Astrocyte (in vitro differentiated cells and primary cell): ENCODE measurements around the gene CAMK1G. TPM values are rescaled to one million over a fixed set of nuclear protein-coding genes. Genes with fewer than 3 reads are reported as not detected.

Experiments used
- DNase-seq: peaks from one replicate; pipeline ENCODE4 v3.0.0-alpha.2; 2010; ENCODE audit warnings: low read depth
- FAIRE-seq: peaks from 2 replicates; lab custom pipeline; 2011; peaks lifted over from hg19 to GRCh38; lab: Jason Lieb, UNC
- H2AFZ ChIP-seq: 2 replicates; pipeline ENCODE4 v1.6.0; 2012; ENCODE audit warnings: low read depth, low read length, inconsistent platforms
- H3K27ac ChIP-seq: 2 replicates; pipeline ENCODE4 v1.5.1; 2011; ENCODE audit warnings: low read depth, low read length, inconsistent platforms
- H3K27me3 ChIP-seq: 2 replicates; pipeline ENCODE4 v1.6.0; 2011; ENCODE audit warnings: low read length, inconsistent platforms; ENCODE audit not compliant: insufficient read depth
- H3K36me3 ChIP-seq: 2 replicates; pipeline ENCODE4 v1.5.1; 2011; ENCODE audit warnings: low read length, inconsistent platforms; ENCODE audit not compliant: insufficient read depth
- H3K4me1 ChIP-seq: 2 replicates; pipeline ENCODE4 v1.5.1; 2011; ENCODE audit warnings: low read length, inconsistent platforms; ENCODE audit not compliant: insufficient read depth
- H3K4me2 ChIP-seq: 2 replicates; pipeline ENCODE4 v1.6.0; 2012; ENCODE audit warnings: low read length, inconsistent platforms
- H3K4me3 ChIP-seq: 2 replicates; pipeline ENCODE4 v1.5.1; 2011; ENCODE audit warnings: low read depth, mild to moderate bottlenecking, low read length, inconsistent platforms; ENCODE audit not compliant: insufficient read depth
- H3K79me2 ChIP-seq: 2 replicates; pipeline ENCODE4 v1.6.0; 2012; ENCODE audit warnings: mild to moderate bottlenecking, low read length, inconsistent platforms; ENCODE audit not compliant: insufficient read depth
- H3K9ac ChIP-seq: 2 replicates; pipeline ENCODE4 v1.6.0; 2012; ENCODE audit warnings: mild to moderate bottlenecking, low read length, inconsistent platforms
- H3K9me3 ChIP-seq: 2 replicates; pipeline ENCODE4 v1.5.1; 2012; ENCODE audit warnings: low read depth, mild to moderate bottlenecking, low read length, inconsistent platforms; ENCODE audit not compliant: insufficient read depth
- H4K20me1 ChIP-seq: 2 replicates; pipeline ENCODE4 v1.6.0; 2012; ENCODE audit warnings: low read length, inconsistent platforms; ENCODE audit not compliant: insufficient read depth
- H3K27ac Mint-ChIP-seq: one replicate; pipeline ENCODE4 v1.8.0; 2021; ENCODE audit warnings: mild to moderate bottlenecking, mixed read lengths; ENCODE audit not compliant: unreplicated experiment
- H3K27me3 Mint-ChIP-seq: one replicate; pipeline ENCODE4 v1.8.0; 2021; ENCODE audit warnings: low read depth, mixed read lengths; ENCODE audit not compliant: unreplicated experiment
- H3K36me3 Mint-ChIP-seq: one replicate; pipeline ENCODE4 v1.8.0; 2021; ENCODE audit warnings: low read depth, mixed read lengths; ENCODE audit not compliant: unreplicated experiment
- H3K4me1 Mint-ChIP-seq: one replicate; pipeline ENCODE4 v1.8.0; 2021; ENCODE audit warnings: low read depth, mixed read lengths; ENCODE audit not compliant: unreplicated experiment
- H3K4me3 Mint-ChIP-seq: one replicate; pipeline ENCODE4 v1.8.0; 2021; ENCODE audit warnings: mild to moderate bottlenecking, moderate library complexity, mixed read lengths; ENCODE audit not compliant: unreplicated experiment
- H3K9me3 Mint-ChIP-seq: one replicate; pipeline ENCODE4 v1.8.0; 2021; ENCODE audit warnings: mild to moderate bottlenecking, mixed read lengths; ENCODE audit not compliant: unreplicated experiment
- EZH2 ChIP-seq: IDR thresholded peaks from 2 replicates; pipeline ENCODE4 v1.6.1; 2012; ENCODE audit warnings: mild to moderate bottlenecking, low read length, inconsistent platforms; ENCODE audit not compliant: insufficient read depth
- total RNA-seq: library from RNA; stranded (reverse); gene quantifications from 2 replicates; pipeline ENCODE4 v1.2.1, GENCODE V29; 2021
- TF ChIP-seq, protein P1 (sequence below): IDR thresholded peaks from 2 replicates; pipeline ENCODE4 v1.5.1; 2011; ENCODE audit warnings: low read depth, mild to moderate bottlenecking, inconsistent platforms, low read length, moderate library complexity; ENCODE audit not compliant: insufficient read depth

CAMK1G gene
- total RNA-seq, 1 donor from 2014 or later: 0.45 TPM

DNA sequence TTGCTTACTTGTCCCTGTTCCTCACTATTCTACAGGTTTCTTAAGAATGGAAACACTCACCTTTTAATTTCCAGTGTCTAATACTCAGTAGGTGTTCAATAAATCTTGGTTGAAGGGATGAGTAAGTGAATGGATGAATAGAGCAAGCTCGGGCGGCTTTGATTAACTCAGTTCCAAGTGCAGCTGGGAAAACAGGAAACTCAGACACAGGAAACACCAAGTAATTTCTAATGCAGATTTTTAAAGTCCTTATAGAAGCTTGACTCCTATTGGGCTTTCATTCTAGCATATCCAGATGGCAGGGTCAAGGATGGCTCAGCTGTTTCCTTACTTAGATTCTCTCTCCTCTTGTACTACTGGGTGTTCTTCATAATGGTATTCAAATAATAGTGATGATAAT, 14.0 kb downstream of the CAMK1G start:
- peaks cover 33% of the 10 kb centered on the region for H3K27me3 Mint-ChIP-seq
- Histone ChIP-seq H4K20me1 (no peaks in the 10 kb centered on the region), H3K36me3 (no peaks in the 10 kb centered on the region), H3K4me2 (no peak overlapping the region), H3K27me3 (no peaks in the 10 kb centered on the region), H3K79me2 (no peaks in the 10 kb centered on the region), H3K4me1 (no peaks in the 10 kb centered on the region), H3K9ac (no peak overlapping the region), H2AFZ (no peak overlapping the region), H3K27ac (no peak overlapping the region), H3K4me3 (no peak overlapping the region), H3K9me3 (no peaks in the 10 kb centered on the region)
- no peak for DNase-seq
- TF ChIP-seq, protein P1, sequence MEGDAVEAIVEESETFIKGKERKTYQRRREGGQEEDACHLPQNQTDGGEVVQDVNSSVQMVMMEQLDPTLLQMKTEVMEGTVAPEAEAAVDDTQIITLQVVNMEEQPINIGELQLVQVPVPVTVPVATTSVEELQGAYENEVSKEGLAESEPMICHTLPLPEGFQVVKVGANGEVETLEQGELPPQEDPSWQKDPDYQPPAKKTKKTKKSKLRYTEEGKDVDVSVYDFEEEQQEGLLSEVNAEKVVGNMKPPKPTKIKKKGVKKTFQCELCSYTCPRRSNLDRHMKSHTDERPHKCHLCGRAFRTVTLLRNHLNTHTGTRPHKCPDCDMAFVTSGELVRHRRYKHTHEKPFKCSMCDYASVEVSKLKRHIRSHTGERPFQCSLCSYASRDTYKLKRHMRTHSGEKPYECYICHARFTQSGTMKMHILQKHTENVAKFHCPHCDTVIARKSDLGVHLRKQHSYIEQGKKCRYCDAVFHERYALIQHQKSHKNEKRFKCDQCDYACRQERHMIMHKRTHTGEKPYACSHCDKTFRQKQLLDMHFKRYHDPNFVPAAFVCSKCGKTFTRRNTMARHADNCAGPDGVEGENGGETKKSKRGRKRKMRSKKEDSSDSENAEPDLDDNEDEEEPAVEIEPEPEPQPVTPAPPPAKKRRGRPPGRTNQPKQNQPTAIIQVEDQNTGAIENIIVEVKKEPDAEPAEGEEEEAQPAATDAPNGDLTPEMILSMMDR: no peak
- TF ChIP-seq EZH2: no peak
- no peak for FAIRE-seq
- H3K36me3 Mint-ChIP-seq: no peaks in the 10 kb centered on the region
- H3K27ac Mint-ChIP-seq: no peak overlapping the region
- no peaks in the 10 kb centered on the region for H3K9me3 Mint-ChIP-seq
- no peak overlapping the region for H3K4me3 Mint-ChIP-seq
- no peaks in the 10 kb centered on the region for H3K4me1 Mint-ChIP-seq

DNA sequence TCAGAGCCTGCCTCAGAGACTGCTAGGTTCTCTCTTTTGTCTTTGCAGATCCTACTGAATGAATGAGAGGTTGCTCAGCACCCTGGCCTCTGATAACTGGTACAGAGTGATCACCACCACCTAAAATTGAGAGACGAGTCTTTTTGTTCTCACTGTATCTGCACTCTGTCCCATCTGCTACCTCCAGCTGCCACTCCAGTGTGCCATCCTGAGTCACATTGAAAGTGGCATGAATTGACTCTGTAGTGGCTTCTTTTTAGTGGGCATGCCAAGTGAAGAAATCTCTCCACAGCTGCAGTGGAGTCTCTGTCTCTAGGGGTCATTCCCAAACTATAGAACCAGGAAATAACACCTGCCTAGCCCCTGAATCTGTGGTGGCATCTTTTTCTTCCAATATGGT, 14.7 kb downstream of the CAMK1G start:
- Histone ChIP-seq H3K9me3 (no peaks in the 10 kb centered on the region), H3K4me2 (no peak overlapping the region), H3K79me2 (no peaks in the 10 kb centered on the region), H3K4me3 (no peak overlapping the region), H3K36me3 (no peaks in the 10 kb centered on the region), H3K9ac (no peak overlapping the region), H3K27me3 (no peaks in the 10 kb centered on the region), H3K4me1 (no peaks in the 10 kb centered on the region), H4K20me1 (no peaks in the 10 kb centered on the region), H2AFZ (no peak overlapping the region), H3K27ac (no peak overlapping the region)
- Mint-ChIP-seq H3K4me3 (no peak overlapping the region), H3K27me3 (peaks cover 30% of the 10 kb centered on the region), H3K36me3 (no peaks in the 10 kb centered on the region), H3K27ac (no peak overlapping the region), H3K4me1 (no peaks in the 10 kb centered on the region), H3K9me3 (no peaks in the 10 kb centered on the region)
- FAIRE-seq (no peak), DNase-seq (no peak)
- TF ChIP-seq EZH2: no peak
- TF ChIP-seq, protein P1: no peak

DNA sequence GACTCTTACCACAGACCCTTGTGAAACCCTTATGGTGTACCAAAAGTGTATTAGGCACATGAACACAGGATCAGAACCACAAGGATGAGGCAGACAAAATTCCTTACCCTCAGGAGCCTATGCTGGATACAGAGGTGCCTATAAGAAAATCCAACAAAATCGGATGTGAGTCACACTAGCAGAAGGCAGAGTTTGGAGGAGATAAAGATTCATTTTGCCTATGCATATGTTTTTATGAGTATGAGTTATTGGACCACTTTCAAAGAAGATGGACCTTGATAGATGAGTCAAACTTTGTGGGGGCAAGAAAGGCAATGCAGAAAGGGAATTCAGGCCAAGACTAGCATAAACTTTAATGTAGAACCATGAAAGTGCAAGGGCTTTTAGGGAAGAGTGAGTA, 17.0 kb downstream of the CAMK1G start:
- no peak overlapping the region for H2AFZ ChIP-seq
- no peaks in the 10 kb centered on the region for H4K20me1 ChIP-seq
- H3K4me2 ChIP-seq: no peak overlapping the region
- Mint-ChIP-seq H3K4me1 (no peaks in the 10 kb centered on the region), H3K9me3 (no peaks in the 10 kb centered on the region), H3K27ac (no peak overlapping the region), H3K27me3 (peaks cover 28% of the 10 kb centered on the region), H3K4me3 (no peak overlapping the region), H3K36me3 (peaks cover 1% of the 10 kb centered on the region)
- no peaks in the 10 kb centered on the region for H3K79me2 ChIP-seq
- FAIRE-seq (no peak), DNase-seq (no peak)
- no peak for TF ChIP-seq EZH2
- TF ChIP-seq, protein P1: no peak
- H3K9me3 ChIP-seq: no peaks in the 10 kb centered on the region
- no peak overlapping the region for H3K9ac ChIP-seq
- H3K4me1 ChIP-seq: no peaks in the 10 kb centered on the region
- H3K4me3 ChIP-seq: no peak overlapping the region
- H3K27me3 ChIP-seq: no peaks in the 10 kb centered on the region
- no peak overlapping the region for H3K27ac ChIP-seq
- no peaks in the 10 kb centered on the region for H3K36me3 ChIP-seq
